Right ventricle myocardium superior (tissue), 1 donor: ENCODE data around the gene TBC1D3I. TPM values are rescaled to one million over a fixed set of nuclear protein-coding genes. Genes with fewer than 3 reads are reported as not detected.
"Not testable (repeated sequence)": the region's sequence is repeated elsewhere in the genome, so short reads cannot be mapped to it uniquely, and the experiment has no call there.

Experiments used
- ATAC-seq: fragments of 200-7000 bp; cut with Tn5 transposase; one replicate; pipeline ENCODE4 v1.9.1; 2020; ENCODE audit warnings: mild to moderate bottlenecking; ENCODE audit not compliant: poor library complexity
- DNase-seq: peaks from one replicate; pipeline ENCODE4 v3.0.0-alpha.2; 2020
- intact Hi-C: fragments of 100-400 bp; cut with DNase I; formaldehyde crosslinking; loops from one replicate; pipeline ENCODE4 v1.11.2; 2022
- total RNA-seq: library from RNA; stranded (reverse); fragmentation: NEBNext Ultra II Directional; extraction: Animal tissue kit (Norgen Biotek cat#: 25700); gene quantifications from one replicate; pipeline ENCODE4 v1.2.1, GENCODE V29; 2021
- donor health status: DM: no; HTN: yes; CAD: no; lungs with severe emphysema.

TBC1D3I gene
- total RNA-seq, 1 donor from 2014 or later: 0.30 TPM

DNA sequence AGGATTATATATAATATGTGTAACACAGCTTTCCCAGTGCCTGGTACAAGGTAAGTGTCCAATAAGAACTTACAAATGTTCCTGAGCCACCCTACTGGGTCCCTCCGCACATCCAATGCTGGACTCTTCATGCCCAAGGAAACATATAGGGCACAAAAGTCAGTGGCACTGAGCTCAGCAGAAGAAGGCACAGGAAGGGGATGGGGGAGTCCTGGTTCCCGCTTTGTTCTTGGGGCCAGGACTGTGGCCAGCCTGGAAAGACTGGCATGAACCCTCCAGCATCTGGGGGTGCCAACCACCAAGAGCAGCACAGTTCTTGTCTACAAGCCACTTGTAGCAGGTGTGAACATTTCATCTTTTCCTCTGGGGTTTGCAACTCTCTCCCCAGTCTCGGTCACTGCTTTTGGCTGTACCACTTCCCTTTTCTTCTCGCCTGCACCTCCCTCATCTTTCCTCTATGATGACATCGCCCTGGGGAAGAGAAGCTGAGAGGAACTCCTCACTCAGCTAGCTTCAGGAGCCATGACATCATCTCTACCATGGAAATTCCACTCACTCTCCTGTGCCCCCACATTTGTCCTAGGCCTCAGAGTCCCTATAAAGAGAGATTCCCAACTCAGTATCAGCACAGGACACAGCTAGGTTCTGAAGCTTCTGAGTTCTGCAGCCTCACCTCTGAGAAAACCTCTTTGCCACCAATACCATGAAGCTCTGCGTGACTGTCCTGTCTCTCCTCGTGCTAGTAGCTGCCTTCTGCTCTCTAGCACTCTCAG is 53.7 kb downstream of the TBC1D3I start, which contains the start of gene CCL4L2:
TSS of gene CCL4L2 (plus strand) at position 625 of the 773 bp plus-strand sequence.
- intact Hi-C loops, DNase-seq: not testable (repeated sequence)
- peak; percentile 74 for ATAC-seq

DNA sequence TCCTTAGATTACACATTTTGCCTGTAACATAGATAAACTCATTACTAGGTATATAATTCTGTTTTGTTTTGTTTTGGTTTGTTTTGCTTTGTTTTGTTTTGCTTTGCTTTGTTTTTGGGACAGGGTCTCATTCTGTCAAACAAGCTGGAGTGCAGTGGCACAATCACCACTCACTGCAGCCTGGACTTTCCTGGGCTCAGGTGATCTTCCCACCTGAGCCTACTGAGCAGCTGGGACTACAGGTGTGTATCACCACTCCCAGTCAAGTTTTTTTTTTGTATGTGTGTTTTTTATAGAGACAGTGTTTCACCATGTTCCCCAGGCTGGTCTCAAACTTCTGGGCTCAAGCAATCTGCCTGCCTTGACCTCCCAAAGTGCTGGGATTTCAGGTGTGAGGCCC is 54.8 kb downstream of the TBC1D3I start:
- intact Hi-C loops: no loop called here
- DNase-seq: no peak
- no peak for ATAC-seq

DNA sequence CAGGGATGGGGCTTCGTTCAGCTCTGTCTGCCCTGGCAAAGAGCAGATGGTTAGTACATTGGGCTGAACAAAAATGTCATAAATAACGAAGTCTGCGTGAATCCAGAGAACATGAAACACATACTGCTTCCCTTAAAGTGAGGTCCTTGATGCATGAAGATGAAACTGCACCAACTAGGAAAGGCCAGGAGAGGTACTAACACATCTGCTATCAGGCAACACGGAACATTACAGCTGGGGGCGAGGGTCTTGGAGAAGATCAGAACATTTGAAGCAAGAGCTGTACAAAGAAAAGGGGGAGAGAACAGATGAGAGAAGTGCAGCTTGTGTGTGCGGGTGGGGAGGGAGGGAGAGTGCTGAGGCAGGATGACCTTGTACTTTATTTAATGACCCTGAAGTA is 57.0 kb downstream of the TBC1D3I start:
- DNase-seq, intact Hi-C loops, ATAC-seq: not testable (repeated sequence)

DNA sequence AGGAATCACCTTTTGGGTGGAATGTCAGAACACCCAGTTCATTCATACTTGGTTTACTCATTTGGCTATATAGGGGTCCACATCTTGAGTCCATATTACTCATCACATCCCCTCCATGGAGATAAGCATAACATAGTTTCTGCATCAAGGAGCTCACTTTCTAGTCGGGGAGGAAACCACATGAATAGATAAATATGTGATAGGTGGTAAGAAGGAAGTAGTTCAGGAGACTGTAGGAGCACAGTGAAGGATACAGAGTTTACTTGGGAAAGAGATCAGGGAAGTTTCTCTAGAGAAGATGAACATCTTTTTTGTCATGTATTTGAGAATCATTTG is 57.9 kb downstream of the TBC1D3I start:
- DNase-seq, ATAC-seq, intact Hi-C loops: not testable (repeated sequence)

DNA sequence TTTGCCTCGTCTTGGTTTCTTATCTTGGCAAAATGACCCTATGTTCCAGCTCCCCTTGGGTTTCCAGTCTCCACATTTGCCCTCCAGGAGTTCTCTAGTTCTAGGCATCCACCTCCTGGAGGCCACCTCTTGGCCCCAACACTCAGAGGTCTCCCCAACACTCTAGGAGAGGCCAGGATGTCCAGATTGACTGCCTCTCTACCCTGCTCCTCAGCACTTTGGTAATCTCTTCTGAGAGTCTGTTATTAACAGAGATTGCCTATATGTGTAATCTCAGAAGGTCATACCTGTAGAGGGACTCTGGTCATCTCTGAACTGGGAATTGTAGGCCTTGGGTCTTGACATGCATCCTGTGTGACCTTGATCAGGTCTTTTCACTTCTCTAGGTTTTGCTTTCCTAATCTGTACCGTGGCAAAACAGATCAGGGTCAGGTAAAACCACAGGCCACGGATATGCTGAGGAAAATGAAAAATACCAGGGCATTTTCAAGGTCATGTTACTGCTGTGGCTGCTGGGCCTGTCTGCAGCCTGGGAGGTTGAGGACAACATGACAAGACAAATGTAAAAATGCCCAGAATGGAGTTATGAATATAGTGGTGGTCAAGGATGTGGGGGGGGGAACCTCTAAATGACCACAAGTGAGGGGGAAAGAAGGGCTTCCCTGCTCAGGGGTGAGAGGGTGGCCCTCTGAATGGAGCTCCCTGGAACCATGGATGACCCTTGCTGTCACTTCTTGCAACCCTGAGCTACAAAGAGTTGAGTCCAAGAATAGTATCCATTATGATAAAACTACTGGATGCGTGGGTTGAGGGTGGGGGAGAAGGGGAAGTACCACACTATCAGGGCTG is 58.5 kb downstream of the TBC1D3I start:
- ATAC-seq: no peak
- no peak for DNase-seq
- intact Hi-C loops: no loop called here

DNA sequence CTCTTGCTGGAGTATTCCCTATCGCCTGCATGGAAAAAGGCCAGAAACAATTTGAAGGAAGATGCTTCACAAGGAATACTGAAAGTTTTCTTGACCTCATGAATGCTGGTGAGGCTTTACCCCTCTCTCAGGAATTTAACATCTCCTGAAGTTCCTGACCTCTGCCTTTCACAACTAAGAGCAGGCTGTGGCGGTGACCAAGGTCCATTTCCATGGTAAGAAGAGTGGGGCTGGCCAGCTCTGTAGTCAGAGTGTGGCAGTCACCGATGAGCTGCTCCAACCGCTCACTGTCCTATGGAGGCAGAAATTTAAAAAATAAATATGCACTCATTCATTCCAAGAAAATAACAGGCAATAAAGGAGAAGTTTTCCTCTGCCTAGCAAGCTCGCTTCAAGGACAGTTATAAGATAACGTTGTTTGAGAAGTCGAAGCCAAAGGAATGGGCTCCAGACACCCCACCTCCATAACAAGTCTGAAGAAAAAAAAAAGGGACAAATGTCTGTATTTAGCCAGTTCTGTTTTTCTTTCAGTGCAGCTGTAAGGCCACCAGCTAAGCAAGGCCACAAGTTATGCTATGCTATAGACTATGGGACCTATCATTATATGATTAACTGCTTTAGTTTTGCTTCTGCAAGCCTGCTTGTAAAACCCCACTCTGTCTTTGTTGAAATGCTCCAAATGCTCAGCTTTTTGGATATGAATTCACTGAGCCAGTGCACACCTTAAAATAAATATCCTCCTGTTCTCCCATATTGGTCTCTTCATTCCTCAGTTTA is 59.5 kb downstream of the TBC1D3I start:
- no peak for ATAC-seq
- intact Hi-C loops: no loop called here

More for the DNA sequence above, 59.5 kb downstream of the TBC1D3I start:
- no peak for DNase-seq

Other genes with a start within 250 kb of the TBC1D3I start
- gene CCL23, start 246.6 kb downstream of the TBC1D3I start, total RNA-seq: not detected
- gene CCL18, start 200.3 kb downstream of the TBC1D3I start, total RNA-seq: 2.7 TPM
- 0.27 TPM for gene CCL3, start 174.4 kb downstream of the TBC1D3I start, total RNA-seq
- 0.62 TPM for gene CCL4, start 160.7 kb downstream of the TBC1D3I start, total RNA-seq
- 2.2 TPM for gene TBC1D3B, start 87.9 kb downstream of the TBC1D3I start, total RNA-seq
- gene CCL3L1, start 67.8 kb downstream of the TBC1D3I start, total RNA-seq: not detected
- gene CCL4L2, start 53.5 kb downstream of the TBC1D3I start, total RNA-seq: not detected
- not detected for gene TBC1D3G, start 59.3 kb upstream of the TBC1D3I start, total RNA-seq
- gene TBC1D3H, start 123.9 kb upstream of the TBC1D3I start, total RNA-seq: not detected
- 20.0 TPM for gene ZNHIT3, start 222.1 kb upstream of the TBC1D3I start, total RNA-seq